Inflammatory macrophage treated with lipopolysaccharide for 4 hours (primary cell): Measurements from ENCODE around the gene SLC1A4.
"Not testable (repeated sequence)": the region's sequence is repeated elsewhere in the genome, so short reads cannot be mapped to it uniquely, and the experiment has no call there.

Experiments
- DNase-seq: peaks from one replicate; pipeline ENCODE4 v3.0.0-alpha.2; 2020

The SLC1A4 gene

DNA sequence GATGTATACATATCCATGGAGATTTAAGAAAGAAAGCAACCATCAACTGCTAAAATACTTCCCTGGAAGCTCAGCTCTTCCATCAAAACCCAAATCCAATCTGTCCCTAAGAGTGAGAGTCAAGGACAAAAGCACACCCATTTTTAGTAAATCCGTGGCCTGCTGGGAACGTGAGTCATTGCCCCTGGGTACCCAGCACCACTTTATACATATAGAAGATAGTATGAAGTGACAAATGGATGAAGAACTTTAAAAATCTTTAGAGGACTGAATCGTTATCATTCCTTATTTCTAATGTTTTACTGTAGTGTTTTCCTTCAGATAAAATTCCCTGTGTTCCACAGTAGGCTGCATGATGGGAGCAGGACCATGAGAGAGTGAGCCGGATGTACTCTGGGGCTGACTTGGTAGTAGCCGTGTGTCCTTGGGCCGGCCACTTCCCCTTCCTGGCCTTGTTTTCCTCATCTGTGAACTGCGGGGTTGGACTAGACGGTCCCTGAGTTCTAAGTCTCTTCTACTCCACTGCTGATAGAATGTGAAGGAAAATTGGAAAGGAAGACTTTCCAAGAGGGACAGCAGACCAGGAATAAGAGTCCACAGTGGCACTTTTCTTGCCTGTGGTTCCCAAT lies 38.5 kb downstream of the SLC1A4 start:
- DNase-seq = peak; percentile 59

DNA sequence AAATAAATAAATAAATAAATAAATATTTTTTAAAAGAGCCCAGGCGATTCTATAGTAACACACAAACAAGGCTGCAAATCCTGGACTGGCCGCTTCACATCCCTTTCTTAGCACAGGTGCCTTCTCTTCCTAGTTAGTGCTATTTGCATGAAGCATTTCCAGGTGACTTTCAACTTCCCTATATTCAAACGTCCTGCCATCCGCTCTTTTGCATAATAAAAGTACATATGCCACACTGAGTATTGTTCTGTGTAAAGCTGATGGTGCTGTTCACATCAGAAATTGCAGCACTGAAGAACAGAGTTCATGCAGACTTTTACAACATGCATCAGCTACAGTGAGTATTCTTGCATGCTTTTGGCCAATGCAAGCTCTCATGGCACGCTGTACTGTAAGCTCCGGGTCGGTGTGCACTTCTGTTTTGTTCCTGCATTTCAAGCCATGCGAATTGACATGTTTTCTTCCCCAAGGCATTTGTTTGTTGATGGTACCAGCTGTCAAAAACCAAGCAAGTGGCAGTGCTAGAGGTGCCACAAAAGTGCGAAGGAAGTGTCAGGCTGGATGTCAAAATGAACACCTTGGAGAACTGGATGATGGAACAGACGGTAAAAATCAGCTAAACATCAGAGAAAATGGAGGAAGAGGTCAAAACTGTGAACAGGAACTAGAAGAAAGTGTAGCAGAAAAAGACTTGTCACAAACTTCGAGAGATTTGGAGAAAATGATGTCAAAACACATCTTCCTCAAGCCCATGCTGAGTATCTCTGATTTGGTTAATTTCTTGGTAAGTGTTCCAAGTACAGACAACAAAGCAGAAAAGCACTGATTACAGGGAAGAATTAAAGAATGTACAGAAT lies 41.5 kb downstream of the SLC1A4 start:
- DNase-seq = no peak

DNA sequence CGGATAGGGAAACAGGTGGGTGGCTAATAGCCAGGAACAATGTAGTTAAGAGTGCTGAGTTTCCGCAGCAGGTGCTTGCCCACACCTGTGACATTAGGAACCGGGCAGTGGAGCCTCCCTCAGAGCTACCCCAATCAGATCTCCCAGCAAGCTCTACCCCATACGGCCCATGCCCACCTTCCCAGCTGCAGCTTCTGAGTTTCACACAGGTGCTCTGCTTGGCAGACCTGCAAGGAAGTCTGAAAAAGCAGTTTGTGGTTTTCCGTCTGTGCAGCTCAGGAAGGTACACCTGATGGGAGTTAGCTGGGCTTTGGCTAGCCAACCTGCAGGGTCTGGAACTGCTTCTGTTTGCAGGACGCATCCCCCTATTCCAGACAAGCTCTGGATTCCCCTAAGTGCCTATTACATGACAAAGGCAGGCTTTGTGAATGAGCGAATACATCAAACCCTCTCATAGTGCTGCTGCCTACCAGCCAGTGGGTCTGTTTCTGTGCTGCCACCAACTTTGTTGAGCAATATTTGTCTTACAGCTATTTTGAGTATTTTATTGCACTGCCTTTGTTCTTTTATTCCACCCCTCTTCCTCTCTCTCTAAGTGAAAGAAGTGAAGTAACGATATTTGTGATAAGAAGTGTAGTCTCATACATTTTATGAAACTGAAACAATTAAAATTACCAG lies 42.3 kb downstream of the SLC1A4 start:
- DNase-seq = peak; percentile 30

GRCh38 chr2:65032019-65032975 lies 43.1 kb downstream of the SLC1A4 start:
- no peak for DNase-seq

- peak; percentile 31 for DNase-seq
These were observed 44.0 kb downstream of the SLC1A4 start for GRCh38 chr2:65033178-65033577.

- DNase-seq = not testable (repeated sequence)
These were observed 44.5 kb downstream of the SLC1A4 start for GRCh38 chr2:65033667-65034066.

DNA sequence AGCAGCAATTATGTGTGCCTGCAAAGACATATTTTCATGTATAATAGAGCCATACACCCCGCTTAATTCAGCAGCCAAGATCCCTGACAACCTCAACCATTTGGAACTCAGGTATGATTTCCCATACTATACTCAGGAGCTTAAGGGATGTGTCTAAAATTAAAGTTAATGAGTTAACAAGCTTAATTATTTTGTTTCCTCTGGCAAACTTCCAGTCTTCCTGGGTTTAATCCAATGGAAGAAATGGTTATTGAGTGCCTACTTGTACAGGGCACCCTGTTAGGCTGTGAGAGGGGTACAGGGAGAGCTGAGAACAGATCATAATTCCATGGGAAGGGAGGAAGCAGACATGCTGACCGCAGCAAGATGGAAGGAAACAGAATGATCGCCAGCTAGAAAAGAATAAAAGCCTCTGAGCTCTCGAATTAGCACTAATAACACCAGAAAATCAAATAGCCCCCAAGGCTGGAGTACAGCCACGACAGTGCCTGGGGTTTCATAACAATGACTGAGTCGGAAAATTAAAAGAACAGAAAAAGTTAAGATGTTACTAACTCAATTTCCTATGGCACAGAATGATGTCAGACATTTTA lies 46.2 kb downstream of the SLC1A4 start:
- no peak for DNase-seq

DNA sequence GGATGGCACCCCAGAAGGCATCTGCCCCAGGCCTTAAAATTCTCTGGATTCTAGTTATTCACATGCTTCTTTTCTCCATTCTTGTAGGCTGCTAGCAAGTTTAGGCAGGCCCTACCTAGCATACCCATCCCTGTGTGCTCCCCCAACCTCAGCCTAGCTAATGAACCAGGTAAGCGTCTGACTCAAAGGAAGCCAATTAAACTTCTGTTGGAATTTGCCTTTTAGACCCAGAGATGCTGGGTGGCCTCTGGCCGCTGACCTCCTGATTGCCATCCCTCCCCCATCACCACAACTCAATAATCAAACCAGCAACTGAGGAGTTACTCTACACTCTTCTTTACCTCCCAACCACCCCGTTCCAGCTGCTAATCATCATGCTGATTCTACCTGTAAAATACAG lies 48.0 kb downstream of the SLC1A4 start:
- DNase-seq = no peak

GRCh38 chr2:65039640-65040039 lies 50.4 kb downstream of the SLC1A4 start:
- DNase-seq = no peak

DNA sequence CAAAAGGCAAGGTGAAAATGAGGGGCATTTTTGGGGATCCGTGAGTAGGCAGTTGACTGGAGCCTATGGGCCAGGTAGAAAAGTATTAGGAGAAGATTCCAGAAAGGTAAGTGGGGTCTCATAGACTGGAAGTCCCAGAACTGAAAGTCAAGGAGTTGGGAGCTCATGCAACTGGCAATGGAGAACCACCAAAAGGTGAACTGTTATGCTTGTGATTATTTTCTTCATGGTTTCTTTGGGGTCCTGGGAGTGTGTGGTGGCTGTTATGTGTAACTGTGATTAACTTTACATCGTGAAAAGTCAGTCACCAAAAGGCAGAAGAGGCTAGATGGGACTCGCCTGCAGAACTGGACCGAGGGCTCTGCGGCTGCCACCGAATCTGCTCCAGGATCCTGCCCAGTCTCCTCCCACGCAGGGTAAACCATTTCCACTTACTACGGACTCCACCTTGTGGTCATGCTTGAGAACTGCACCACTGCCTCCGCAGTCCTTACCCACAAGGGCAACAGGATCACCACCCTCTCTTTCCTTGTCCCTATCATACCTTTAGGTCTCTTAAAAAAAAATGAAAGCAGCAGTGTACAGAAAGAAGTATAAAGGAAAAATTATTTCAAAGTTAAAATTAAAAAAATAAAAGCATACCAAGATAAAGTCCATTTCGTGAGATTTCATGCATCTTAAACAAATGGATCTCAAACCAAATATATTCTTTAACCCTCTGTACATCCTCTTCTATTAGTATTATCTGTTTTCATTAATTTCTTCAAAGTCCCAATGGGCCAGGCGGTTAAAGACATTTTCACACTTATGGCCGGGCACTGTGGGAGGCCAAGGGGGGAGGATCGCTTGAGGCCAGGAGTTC lies 51.4 kb downstream of the SLC1A4 start:
- DNase-seq = peak; percentile 90

DNA sequence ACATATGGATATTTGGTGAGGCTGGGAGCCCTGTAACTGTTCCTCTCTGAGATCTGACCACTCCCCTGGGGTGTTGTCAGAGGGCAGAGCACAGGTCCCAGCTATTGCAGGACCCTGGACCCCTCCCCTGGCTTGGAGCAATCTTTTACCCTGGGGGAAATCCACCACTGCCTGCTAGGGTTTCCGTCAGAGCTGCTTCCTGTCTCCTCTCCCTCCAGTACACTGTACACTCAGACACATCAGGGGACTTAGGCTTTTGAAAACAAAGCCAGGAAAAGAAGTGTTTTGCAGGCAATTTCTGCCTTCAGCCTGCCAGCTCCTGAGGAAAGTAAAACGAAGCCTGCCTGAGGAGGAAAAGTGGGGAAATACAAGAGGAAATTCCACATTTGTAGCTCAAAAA lies 53.8 kb downstream of the SLC1A4 start:
- no peak for DNase-seq

GRCh38 chr2:65044097-65044735 lies 55.0 kb downstream of the SLC1A4 start:
- no peak for DNase-seq

DNA sequence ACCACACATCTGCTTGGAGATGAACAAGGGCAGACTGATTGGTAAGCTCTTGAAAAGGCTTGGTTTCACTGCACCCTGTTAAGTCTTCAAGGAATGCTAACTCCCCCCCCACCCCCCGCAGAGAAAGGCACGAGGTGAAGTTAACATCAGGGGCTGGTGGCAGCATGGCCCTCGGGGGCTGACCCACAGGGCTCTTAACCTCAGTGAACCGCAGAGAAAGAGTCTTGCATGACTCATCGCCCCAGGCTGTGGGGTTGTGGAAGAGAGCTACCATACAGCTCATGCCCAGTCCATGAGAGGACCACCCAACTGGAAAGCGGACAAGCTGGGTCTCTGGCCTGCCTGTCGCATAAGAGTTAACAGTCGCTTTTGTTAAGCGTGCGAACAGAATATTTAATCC lies 56.5 kb downstream of the SLC1A4 start:
- no peak for DNase-seq

GRCh38 chr2:65046633-65047407 lies 57.6 kb downstream of the SLC1A4 start:
- DNase-seq = no peak

- DNase-seq = peak; percentile 49
These were observed 59.9 kb downstream of the SLC1A4 start for GRCh38 chr2:65049010-65049639.

DNA sequence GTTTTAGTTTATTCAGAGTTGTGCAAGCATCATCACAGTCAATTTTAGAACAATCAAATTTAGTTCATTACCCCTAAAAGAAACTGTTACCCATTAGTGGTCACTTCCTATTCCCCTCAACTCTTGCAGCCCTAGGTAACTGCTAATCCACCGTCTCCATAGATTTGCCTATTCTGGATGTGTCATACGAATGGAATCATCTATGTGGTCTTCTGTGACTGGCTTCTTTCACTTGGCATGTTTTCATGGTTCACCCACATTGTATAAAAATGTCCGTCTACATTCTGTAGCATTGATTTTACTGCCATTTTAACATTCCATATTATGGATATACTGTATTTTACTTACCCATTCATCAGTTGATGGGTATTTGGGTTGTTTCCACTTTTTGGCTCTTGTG lies 61.7 kb downstream of the SLC1A4 start:
- DNase-seq = no peak

- peak; percentile 87 for DNase-seq
These were observed 64.0 kb downstream of the SLC1A4 start for GRCh38 chr2:65053199-65053598.

GRCh38 chr2:65054749-65055421 lies 65.7 kb downstream of the SLC1A4 start:
- DNase-seq = peak; percentile 33
